BE2C (cell line): ENCODE data around the gene LRRC8C.

Source experiments
- DNase-seq: peaks from one replicate; pipeline ENCODE4 v3.0.0-alpha.2; 2020
- H3K27me3 ChIP-seq: fragments of 250-450 bp; sonication (Bioruptor Pico); 2 replicates; pipeline ENCODE4 v1.5.1; 2020; ENCODE audit warnings: mild to moderate bottlenecking
- H3K36me3 ChIP-seq: fragments of 250-450 bp; sonication (Bioruptor Pico); 2 replicates; pipeline ENCODE4 v1.5.1; 2020; ENCODE audit warnings: mild to moderate bottlenecking
- H3K4me1 ChIP-seq: fragments of 250-450 bp; sonication (Bioruptor Pico); 2 replicates; pipeline ENCODE4 v1.5.1; 2020
- H3K4me3 ChIP-seq: 2 replicates; pipeline ENCODE4 v1.5.1; 2011; ENCODE audit warnings: low read depth, low read length
- H3K9me3 ChIP-seq: fragments of 250-450 bp; sonication (Bioruptor Pico); 2 replicates; pipeline ENCODE4 v1.5.1; 2020
- TF ChIP-seq, protein P1 (sequence below): IDR thresholded peaks from 2 replicates; pipeline ENCODE4 v1.5.1; 2012; ENCODE audit warnings: mild to moderate bottlenecking, low read depth, low read length

LRRC8C gene

GRCh38 chr1:89736937-89737733 lies 104.2 kb downstream of the LRRC8C start:
- TF ChIP-seq, protein P1, sequence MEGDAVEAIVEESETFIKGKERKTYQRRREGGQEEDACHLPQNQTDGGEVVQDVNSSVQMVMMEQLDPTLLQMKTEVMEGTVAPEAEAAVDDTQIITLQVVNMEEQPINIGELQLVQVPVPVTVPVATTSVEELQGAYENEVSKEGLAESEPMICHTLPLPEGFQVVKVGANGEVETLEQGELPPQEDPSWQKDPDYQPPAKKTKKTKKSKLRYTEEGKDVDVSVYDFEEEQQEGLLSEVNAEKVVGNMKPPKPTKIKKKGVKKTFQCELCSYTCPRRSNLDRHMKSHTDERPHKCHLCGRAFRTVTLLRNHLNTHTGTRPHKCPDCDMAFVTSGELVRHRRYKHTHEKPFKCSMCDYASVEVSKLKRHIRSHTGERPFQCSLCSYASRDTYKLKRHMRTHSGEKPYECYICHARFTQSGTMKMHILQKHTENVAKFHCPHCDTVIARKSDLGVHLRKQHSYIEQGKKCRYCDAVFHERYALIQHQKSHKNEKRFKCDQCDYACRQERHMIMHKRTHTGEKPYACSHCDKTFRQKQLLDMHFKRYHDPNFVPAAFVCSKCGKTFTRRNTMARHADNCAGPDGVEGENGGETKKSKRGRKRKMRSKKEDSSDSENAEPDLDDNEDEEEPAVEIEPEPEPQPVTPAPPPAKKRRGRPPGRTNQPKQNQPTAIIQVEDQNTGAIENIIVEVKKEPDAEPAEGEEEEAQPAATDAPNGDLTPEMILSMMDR, result no peak
- Histone ChIP-seq H3K4me3 (no peak overlapping the region), H3K9me3 (no peaks in the 10 kb centered on the region)

DNA sequence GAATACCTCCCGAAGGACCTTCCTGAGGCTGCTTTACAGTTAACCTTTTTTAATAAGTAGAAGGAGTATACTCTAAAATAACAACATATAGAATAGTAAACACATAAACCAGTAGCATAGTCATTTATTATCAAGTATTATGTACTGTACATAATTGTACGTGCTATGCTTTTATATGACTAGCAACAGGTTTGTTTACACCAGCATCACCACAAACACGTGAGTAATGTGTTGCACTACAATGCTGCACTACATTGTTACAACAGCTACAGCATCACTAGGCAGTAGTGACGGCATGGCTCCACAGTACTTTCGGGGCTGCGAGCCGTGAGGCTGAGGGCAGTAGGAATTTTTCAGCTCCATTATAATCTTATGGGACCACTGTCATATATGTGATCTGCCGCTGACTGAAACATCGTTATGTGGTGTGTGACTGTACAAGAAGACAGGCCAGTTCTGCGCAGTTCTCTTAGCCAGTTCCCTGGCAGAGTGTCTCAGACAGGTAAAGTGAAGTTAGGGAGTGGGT lies 105.1 kb downstream of the LRRC8C start:
- no peaks in the 10 kb centered on the region for H3K27me3 ChIP-seq
- no peaks in the 10 kb centered on the region for H3K36me3 ChIP-seq
- H3K4me3 ChIP-seq, result no peak overlapping the region
- TF ChIP-seq, protein P1, result no peak
- no peaks in the 10 kb centered on the region for H3K4me1 ChIP-seq
- H3K9me3 ChIP-seq, result no peaks in the 10 kb centered on the region
- DNase-seq, result no peak

More at GRCh38 chr1:89736937-89737733, 104.2 kb downstream of the LRRC8C start:
- no peak for DNase-seq
- Histone ChIP-seq H3K27me3 (no peaks in the 10 kb centered on the region), H3K36me3 (no peaks in the 10 kb centered on the region), H3K4me1 (no peaks in the 10 kb centered on the region)

DNA sequence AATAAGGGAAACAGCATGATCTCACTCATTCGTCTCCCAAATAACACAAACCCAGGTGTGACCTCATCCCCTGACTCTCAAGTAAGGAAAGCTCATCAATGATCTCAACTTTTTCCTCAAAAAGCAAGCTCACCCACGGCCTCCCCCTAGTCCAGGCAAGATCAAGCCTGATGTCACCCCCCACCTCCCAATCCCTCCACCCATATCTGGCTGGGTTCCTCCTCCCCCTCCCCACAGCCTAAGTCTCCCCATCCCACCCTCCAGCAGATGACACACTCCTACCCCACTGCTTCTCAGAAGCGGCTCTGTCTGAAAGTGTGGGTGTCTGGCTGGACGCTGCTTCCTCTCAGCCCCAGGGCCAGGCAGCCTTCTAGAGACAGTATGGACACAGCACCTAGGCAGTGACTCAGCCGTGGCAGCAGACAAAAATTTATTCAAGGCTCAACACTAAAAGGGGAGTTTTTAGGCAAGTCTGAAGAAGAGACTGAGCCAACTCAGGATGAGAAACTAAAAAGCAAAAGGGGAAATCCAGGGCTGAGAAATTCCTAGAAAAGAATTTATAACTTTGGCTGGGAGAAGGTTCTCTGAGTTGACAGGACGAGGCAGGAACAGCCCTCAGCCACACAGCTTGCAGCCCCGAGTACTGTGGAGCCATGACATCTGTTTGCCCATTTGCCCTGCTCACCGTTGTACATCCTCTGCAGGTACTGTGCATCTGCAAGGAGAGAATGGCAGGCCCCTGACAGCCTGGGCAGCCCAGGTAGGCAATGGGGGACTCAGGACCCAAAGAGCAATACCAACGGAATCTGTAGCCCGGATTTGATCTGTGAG lies 106.3 kb downstream of the LRRC8C start:
- TF ChIP-seq, protein P1, result no peak
- Histone ChIP-seq H3K27me3 (no peaks in the 10 kb centered on the region), H3K4me3 (no peak overlapping the region), H3K9me3 (no peaks in the 10 kb centered on the region), H3K4me1 (no peaks in the 10 kb centered on the region), H3K36me3 (no peaks in the 10 kb centered on the region)
- no peak for DNase-seq

DNA sequence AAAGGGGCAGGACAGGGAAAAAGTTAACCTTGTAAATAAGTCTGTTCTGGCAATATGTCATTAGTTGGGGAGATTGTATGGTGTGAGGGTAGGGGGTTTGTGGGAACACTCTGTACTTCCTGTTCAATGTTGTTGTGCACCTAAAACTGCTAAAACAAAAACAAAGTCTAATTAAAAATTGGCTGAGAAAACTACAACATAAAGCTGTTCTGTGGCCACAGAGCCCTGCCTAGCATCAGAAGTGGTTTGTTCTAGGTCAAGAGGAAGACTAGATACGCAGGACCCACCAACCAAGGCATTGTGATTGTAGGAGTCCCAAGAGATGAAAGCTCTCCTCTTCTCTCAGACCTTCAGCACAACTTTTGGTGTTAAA lies 106.9 kb downstream of the LRRC8C start:
- Histone ChIP-seq H3K4me3 (no peak overlapping the region), H3K27me3 (no peaks in the 10 kb centered on the region), H3K9me3 (no peaks in the 10 kb centered on the region), H3K36me3 (no peaks in the 10 kb centered on the region), H3K4me1 (no peaks in the 10 kb centered on the region)
- TF ChIP-seq, protein P1, result no peak
- DNase-seq, result no peak

DNA sequence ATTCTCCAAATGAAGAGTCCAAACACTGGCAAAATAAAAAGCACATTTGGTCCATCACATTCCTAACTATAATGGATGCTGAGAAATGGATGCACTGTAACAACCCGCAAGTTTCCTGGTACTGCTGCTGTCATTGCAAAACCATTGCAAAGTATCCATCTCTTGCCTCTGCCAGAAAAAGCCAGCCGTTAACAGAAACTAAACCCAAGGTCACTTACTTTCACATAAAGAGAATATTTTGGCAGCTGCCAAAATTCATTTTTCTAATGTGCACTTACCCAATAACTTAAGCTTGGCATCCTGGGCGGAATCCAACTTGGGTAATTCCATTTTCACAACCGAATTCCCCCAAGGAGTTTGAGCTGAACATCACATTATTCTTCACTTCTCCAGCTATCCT lies 110.9 kb downstream of the LRRC8C start:
- TF ChIP-seq, protein P1, result no peak
- no peaks in the 10 kb centered on the region for H3K9me3 ChIP-seq

More for the DNA sequence above, 110.9 kb downstream of the LRRC8C start:
- no peak overlapping the region for H3K4me3 ChIP-seq
- no peaks in the 10 kb centered on the region for H3K36me3 ChIP-seq
- no peaks in the 10 kb centered on the region for H3K4me1 ChIP-seq
- no peak for DNase-seq
- H3K27me3 ChIP-seq, result no peaks in the 10 kb centered on the region
